DND-41 (cell line): Measurements from ENCODE around the gene TOM1.

Experiments
- CTCF ChIP-seq: IDR thresholded peaks from 2 replicates; pipeline ENCODE4 v1.5.1; 2012; ENCODE audit warnings: borderline replicate concordance, low read length, moderate library complexity, mild to moderate bottlenecking; ENCODE audit not compliant: poor library complexity, severe bottlenecking; ENCODE audit errors: extremely low read depth
- EZH2 ChIP-seq: IDR thresholded peaks from 3 replicates; pipeline ENCODE4 v1.6.1; 2012; ENCODE audit warnings: borderline replicate concordance, low read depth, mild to moderate bottlenecking, moderate library complexity, low read length, inconsistent platforms; ENCODE audit not compliant: severe bottlenecking

GRCh38 chr22:35349704-35350538 is 50.2 kb downstream of the TOM1 start:
- no peak for TF ChIP-seq CTCF
- TF ChIP-seq EZH2, result no peak
